ENCODE results near the gene NDUFA9.

DNA sequence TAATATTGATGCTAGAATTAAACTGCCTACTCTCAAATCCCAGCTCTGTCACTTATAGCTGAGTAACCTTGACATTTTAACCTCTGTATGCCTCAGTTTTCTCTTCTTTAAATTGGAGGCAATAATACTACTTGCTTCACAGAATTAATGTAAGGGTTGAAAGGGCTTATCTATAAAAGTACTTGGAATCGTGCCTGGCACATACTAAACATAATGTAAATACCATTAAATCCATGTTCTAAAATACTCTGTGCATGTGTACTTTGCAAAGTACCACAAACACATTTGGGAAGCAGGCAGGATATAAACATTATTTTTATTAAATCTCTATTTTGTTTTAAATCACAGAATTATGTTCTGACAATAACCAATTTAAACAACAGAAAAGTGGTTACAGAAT is 45.0 kb upstream of the NDUFA9 start:
- TF ChIP-seq CREB1 (IDR thresholded peaks at IDR 0.05) (no peak), CREB1 (CRISPR knock-in tag; IDR thresholded peaks at IDR 0.05) (no peak), SP140L (CRISPR knock-in tag; IDR thresholded peaks at IDR 0.05; ENCODE audit: borderline replicate concordance) (no peak), HDAC2 (CRISPR knock-in tag; IDR thresholded peaks at IDR 0.05) (no peak), CBX2 (IDR thresholded peaks at IDR 0.05; ENCODE audit: low read depth, low read length) (no peak), CBX2 (CRISPR knock-in tag; IDR thresholded peaks at IDR 0.05; ENCODE audit: low read depth) (no peak), JUND (CRISPR knock-in tag; IDR thresholded peaks at IDR 0.05) (no peak), PRMT3 (CRISPR knock-in tag; IDR thresholded peaks at IDR 0.05; ENCODE audit: borderline replicate concordance, low read depth) (no peak)
- TF ChIP-seq, protein P1, sequence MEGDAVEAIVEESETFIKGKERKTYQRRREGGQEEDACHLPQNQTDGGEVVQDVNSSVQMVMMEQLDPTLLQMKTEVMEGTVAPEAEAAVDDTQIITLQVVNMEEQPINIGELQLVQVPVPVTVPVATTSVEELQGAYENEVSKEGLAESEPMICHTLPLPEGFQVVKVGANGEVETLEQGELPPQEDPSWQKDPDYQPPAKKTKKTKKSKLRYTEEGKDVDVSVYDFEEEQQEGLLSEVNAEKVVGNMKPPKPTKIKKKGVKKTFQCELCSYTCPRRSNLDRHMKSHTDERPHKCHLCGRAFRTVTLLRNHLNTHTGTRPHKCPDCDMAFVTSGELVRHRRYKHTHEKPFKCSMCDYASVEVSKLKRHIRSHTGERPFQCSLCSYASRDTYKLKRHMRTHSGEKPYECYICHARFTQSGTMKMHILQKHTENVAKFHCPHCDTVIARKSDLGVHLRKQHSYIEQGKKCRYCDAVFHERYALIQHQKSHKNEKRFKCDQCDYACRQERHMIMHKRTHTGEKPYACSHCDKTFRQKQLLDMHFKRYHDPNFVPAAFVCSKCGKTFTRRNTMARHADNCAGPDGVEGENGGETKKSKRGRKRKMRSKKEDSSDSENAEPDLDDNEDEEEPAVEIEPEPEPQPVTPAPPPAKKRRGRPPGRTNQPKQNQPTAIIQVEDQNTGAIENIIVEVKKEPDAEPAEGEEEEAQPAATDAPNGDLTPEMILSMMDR (CRISPR knock-in tag; IDR thresholded peaks at IDR 0.05) = no peak
